ENCODE results near the gene KPNB1.

KPNB1 gene

GRCh38 chr17:47712330-47713023 is 62.8 kb downstream of the KPNB1 start:
- Histone ChIP-seq H3K36me3 (ENCODE audit: low read length) (no peaks in the 10 kb centered on the region), H3K27ac (ENCODE audit: low read depth, low read length) (no peak overlapping the region), H4K20me1 (ENCODE audit: low read depth, low read length) (no peaks in the 10 kb centered on the region), H3F3A (ENCODE audit: insufficient read depth) (no peaks in the 10 kb centered on the region), H3K79me2 (ENCODE audit: insufficient read depth, low read length) (no peaks in the 10 kb centered on the region), H3K4me3 (ENCODE audit: insufficient read depth, low read length, poor library complexity, severe bottlenecking) (no peak overlapping the region), H2AFZ (ENCODE audit: low read depth, low read length, severe bottlenecking) (no peak overlapping the region), H3K27me3 (ENCODE audit: low read length) (no peaks in the 10 kb centered on the region), H3K9me3 (ENCODE audit: insufficient read depth, low read length) (no peaks in the 10 kb centered on the region), H3K9ac (ENCODE audit: low read length) (no peak overlapping the region), H3K4me2 (ENCODE audit: low read depth, low read length, poor library complexity, severe bottlenecking) (no peak overlapping the region), H3K9me2 (replicated peaks; ENCODE audit: insufficient read depth, low read length) (no peaks in the 10 kb centered on the region)
- TF ChIP-seq, protein P1, sequence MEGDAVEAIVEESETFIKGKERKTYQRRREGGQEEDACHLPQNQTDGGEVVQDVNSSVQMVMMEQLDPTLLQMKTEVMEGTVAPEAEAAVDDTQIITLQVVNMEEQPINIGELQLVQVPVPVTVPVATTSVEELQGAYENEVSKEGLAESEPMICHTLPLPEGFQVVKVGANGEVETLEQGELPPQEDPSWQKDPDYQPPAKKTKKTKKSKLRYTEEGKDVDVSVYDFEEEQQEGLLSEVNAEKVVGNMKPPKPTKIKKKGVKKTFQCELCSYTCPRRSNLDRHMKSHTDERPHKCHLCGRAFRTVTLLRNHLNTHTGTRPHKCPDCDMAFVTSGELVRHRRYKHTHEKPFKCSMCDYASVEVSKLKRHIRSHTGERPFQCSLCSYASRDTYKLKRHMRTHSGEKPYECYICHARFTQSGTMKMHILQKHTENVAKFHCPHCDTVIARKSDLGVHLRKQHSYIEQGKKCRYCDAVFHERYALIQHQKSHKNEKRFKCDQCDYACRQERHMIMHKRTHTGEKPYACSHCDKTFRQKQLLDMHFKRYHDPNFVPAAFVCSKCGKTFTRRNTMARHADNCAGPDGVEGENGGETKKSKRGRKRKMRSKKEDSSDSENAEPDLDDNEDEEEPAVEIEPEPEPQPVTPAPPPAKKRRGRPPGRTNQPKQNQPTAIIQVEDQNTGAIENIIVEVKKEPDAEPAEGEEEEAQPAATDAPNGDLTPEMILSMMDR (IDR thresholded peaks at IDR 0.05; ENCODE audit: insufficient read depth, low read length, poor library complexity, severe bottlenecking), result no peak
- no peak for TF ChIP-seq EZH2phosphoT487 (conservative IDR thresholded peaks at IDR 0.05; ENCODE audit: low read length)

DNA sequence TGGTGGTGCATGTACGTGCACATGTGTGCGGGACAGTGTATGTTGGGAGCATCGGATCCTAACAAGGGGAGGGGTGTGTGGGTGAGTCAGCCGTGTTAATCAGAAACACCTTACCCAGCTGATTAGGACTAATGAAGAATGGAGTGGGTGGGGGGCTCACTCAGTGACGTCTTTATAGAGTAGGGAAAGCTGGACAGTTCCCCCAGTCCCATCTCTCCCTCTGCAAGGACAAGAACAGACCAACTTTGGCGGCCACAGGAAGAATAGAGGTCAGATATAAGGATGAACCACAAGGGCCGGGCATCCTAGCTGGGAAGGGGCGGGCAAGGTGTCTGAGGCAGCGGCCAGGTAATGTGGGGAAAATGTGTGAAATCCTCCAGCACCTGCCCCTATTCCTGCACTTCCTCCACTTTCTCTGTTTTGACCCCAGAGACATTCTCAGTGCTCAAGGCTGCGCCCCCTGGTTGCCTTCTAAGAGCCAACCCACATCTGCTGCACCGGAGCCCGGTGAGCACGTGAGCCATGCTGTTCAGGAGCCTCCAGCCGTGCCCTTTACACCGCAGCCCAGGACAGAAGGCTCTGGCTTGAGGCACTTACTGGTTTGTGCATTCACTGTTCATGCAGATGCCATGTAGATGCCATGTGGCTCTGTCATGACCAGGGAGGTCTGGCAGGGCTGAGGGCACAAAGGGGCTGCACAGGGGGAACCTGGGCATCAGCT is 64.4 kb downstream of the KPNB1 start:
- no peak overlapping the region for H3K27ac ChIP-seq (ENCODE audit: low read depth, low read length)
- H3K9me3 ChIP-seq (ENCODE audit: insufficient read depth, low read length), result no peaks in the 10 kb centered on the region
- no peaks in the 10 kb centered on the region for H3K79me2 ChIP-seq (ENCODE audit: insufficient read depth, low read length)
- H3K4me3 ChIP-seq (ENCODE audit: insufficient read depth, low read length, poor library complexity, severe bottlenecking), result no peak overlapping the region
- no peaks in the 10 kb centered on the region for H3K36me3 ChIP-seq (ENCODE audit: low read length)
- H3K4me2 ChIP-seq (ENCODE audit: low read depth, low read length, poor library complexity, severe bottlenecking), result no peak overlapping the region
- TF ChIP-seq EZH2phosphoT487 (conservative IDR thresholded peaks at IDR 0.05; ENCODE audit: low read length), result no peak
- TF ChIP-seq, protein P1 (IDR thresholded peaks at IDR 0.05; ENCODE audit: insufficient read depth, low read length, poor library complexity, severe bottlenecking), result no peak
- no peak overlapping the region for H2AFZ ChIP-seq (ENCODE audit: low read depth, low read length, severe bottlenecking)
- H3K9ac ChIP-seq (ENCODE audit: low read length), result no peak overlapping the region
- H4K20me1 ChIP-seq (ENCODE audit: low read depth, low read length), result no peaks in the 10 kb centered on the region
- H3F3A ChIP-seq (ENCODE audit: insufficient read depth), result no peaks in the 10 kb centered on the region
- no peaks in the 10 kb centered on the region for H3K9me2 ChIP-seq (replicated peaks; ENCODE audit: insufficient read depth, low read length)
- H3K27me3 ChIP-seq (ENCODE audit: low read length), result no peaks in the 10 kb centered on the region

DNA sequence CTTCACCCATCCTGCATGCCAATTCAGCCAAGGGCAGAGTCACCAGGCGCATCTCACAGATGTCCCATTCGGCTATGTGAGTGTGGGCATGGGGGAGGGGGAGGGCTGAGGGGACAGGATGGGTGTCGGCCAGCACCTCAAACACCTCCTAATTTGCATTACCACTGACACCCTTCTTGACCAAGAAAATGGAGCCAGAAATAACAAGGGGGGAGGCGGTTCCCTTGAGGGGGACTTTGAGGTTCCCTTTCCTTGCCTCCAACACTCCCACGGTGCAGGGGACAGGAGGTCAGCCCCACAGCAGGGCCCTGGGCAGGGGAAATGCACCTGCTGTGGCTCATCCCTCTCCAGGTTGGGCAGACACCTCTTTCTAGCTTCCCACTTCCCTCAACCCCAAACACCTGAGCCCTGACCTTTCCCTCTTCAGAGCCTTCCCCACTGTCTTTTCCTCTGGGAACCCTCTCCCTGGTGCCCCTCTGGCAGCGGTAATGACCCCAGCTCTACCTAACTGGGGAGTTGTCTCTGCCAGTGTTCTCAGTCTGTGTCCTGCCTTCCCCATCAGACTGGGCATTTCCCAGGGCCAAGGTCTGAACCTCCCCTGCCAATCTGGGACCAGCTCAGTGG is 65.2 kb downstream of the KPNB1 start:
- Histone ChIP-seq H3K36me3 (ENCODE audit: low read length) (no peaks in the 10 kb centered on the region), H4K20me1 (ENCODE audit: low read depth, low read length) (no peaks in the 10 kb centered on the region), H3K9me2 (replicated peaks; ENCODE audit: insufficient read depth, low read length) (no peaks in the 10 kb centered on the region), H2AFZ (ENCODE audit: low read depth, low read length, severe bottlenecking) (no peak overlapping the region), H3K4me3 (ENCODE audit: insufficient read depth, low read length, poor library complexity, severe bottlenecking) (no peak overlapping the region), H3K9ac (ENCODE audit: low read length) (no peak overlapping the region), H3F3A (ENCODE audit: insufficient read depth) (no peaks in the 10 kb centered on the region), H3K79me2 (ENCODE audit: insufficient read depth, low read length) (no peaks in the 10 kb centered on the region), H3K27ac (ENCODE audit: low read depth, low read length) (no peak overlapping the region), H3K9me3 (ENCODE audit: insufficient read depth, low read length) (no peaks in the 10 kb centered on the region), H3K27me3 (ENCODE audit: low read length) (no peaks in the 10 kb centered on the region), H3K4me2 (ENCODE audit: low read depth, low read length, poor library complexity, severe bottlenecking) (no peak overlapping the region)
- TF ChIP-seq, protein P1 (IDR thresholded peaks at IDR 0.05; ENCODE audit: insufficient read depth, low read length, poor library complexity, severe bottlenecking), result no peak
- no peak for TF ChIP-seq EZH2phosphoT487 (conservative IDR thresholded peaks at IDR 0.05; ENCODE audit: low read length)

Data from SU-DHL-6 (cell line).